HS-5 (cell line): Measurements from ENCODE around the gene RGS19.
"Not testable (repeated sequence)": the region's sequence is repeated elsewhere in the genome, so short reads cannot be mapped to it uniquely, and the experiment has no call there.

Experiments
- DNase-seq: peaks from one replicate; pipeline ENCODE4 v3.0.0-alpha.2; 2012; ENCODE audit warnings: low read depth

RGS19 gene

DNA sequence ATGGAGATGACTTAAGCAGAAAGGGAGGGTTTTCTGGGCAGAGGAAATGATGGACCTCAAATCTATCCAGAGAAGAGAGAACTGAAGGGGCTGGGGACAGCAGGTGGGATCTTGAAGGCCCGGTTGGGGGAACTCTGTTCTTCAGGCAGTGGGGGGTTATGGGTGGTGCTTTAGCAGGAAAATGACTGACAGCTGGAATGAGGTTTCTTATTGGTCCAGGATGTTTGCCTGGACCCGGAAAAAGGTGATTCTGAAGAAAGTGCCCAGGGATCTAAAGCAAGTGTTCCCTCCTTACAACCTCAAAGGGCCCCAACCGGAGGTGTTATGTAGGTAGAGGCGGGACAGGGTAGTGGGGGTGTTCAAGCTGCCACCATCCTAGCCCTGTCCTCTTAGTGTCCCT lies 16.1 kb upstream of the RGS19 start:
- DNase-seq: no peak

- no peak for DNase-seq
Measured at GRCh38 chr20:64093013-64093503, 13.7 kb upstream of the RGS19 start.

DNA sequence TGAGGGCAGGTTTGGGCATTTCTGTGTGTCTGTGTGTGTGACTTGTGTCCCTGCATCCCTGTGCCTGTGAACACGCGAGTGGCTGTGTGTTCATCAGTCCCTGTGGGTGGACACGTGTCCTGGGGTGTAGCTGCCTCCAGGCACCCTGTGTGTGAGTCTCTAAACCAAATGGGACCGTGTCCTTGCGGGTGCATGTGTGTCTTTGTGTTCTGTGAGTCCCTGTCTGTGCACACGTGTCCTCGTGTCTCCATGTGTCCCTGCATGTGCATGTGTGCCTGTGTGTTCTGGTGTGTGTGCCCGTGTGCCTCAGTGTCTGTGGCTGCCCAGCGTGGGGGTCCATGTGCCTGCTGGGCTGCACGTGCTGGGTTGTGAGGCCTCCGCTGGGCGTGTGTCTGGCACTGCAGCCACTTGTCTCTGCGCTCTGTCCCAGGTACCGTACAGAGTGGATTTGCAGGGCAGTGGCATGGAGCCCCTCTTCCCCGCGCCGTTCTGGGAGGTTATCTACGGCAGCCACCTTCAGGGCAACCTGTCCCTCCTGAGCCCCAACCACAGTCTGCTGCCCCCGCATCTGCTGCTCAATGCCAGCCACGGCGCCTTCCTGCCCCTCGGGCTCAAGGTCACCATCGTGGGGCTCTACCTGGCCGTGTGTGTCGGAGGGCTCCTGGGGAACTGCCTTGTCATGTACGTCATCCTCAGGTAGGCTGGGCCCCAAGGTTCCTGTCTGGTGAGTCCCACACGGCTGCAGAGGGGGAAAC lies 13.1 kb upstream of the RGS19 start:
- no peak for DNase-seq

- DNase-seq: no peak
Measured at GRCh38 chr20:64091770-64092169, 12.5 kb upstream of the RGS19 start.

GRCh38 chr20:64091340-64091739 lies 12.0 kb upstream of the RGS19 start:
- DNase-seq: no peak

DNA sequence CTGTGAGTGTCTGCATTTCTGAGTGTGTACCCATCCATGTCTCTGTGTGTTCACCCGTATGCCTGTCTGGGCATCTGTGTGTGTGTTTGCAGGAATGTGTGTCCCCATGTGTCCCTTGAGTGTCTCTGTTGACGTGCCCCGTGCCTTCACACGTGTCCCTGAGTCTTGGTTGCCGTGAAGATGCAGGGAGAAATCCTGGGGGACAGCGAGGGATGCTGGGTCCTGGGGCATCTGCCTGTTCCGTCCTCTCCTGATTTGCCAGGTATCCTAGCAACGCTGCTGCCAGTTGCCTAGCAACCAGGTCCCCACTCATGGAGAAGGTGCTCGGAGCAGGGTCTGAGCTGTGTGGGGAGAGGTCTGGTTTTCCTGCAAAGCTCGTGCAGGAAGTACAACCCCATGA lies 10.8 kb upstream of the RGS19 start:
- DNase-seq: no peak

- not testable (repeated sequence) for DNase-seq
Measured at GRCh38 chr20:64088586-64088985, 9.3 kb upstream of the RGS19 start.

GRCh38 chr20:64087226-64087825 lies 8.0 kb upstream of the RGS19 start:
- not testable (repeated sequence) for DNase-seq

DNA sequence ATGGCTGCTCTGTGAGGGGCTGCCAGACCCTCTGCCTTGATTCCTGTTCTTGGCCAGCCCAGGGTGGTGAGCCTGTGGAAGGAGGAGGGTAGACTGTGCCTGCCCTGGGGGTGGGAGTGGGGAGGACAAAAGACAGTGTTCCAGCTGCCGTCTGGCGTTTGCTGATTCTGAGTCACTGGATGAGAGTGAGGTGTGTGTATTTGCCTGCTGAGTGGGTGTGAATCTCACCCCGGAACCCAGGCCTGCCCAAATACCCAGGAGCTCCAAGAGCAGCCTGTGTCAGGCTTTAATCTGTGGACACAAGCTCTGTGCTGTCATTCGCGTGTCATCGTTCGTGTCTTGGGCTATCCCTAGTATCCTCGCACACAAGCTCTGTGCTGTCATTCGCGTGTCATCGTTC lies 7.5 kb upstream of the RGS19 start:
- no peak for DNase-seq

DNA sequence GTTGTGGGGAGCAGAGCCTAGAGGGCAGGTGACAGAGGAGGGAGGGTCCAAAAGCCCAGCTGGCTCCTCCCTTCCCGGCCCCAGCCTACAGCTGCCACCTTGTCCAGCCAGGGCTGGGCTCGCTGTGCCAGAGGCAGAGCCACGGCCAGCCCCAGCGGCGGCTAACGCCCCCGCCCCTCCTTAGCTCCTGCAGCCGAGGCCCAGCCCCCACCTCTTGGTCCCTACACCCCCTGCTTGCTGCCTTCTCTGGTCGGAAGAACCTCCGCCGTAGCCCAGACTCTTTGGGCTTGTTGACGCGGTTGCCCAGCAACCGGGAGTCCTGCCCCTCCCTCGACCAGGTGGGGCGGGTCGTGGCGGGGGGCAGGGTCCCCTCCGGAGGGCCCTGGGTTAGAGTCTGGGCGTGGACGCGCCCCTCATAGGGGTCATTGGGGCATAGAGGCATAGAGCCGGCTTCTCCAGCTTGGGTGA lies 5.4 kb upstream of the RGS19 start:
- no peak for DNase-seq

GRCh38 chr20:64083804-64084684 lies 4.7 kb upstream of the RGS19 start, which contains the start of gene LKAAEAR1:
Gene LKAAEAR1 (minus strand): TSS chr20:64084398. CDS start chr20:64084219, 179 bp downstream.
- DNase-seq: no peak

- DNase-seq: no peak
Measured at GRCh38 chr20:64083378-64083803, 4.1 kb upstream of the RGS19 start.

DNA sequence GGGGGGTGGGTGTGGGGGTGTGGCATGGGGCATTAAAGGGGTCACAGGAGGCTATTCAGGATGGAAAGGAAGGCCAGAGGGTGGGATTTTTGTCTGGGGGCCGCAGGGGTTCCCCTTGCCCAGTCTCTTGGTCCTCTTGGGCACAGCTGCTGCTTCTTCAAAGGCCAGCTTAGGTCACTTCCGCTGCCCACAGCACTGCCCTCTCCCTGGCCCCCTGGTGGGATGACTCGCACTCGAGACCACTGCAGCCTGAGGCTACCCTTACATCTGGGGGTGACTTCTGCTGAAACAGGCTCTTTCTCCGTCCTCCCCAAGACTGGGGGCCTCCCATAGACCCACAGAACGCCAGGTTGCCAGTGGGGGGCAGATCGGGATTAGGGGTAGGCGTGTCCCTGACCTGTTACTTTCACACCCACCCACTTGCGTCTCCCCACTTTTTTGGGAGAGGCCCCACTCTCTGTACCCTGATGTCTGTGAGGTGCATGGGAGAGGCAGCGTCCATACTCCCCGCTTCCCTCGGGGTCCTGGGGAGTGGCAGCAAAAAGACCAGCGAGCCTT lies 3.6 kb upstream of the RGS19 start:
- no peak for DNase-seq

DNA sequence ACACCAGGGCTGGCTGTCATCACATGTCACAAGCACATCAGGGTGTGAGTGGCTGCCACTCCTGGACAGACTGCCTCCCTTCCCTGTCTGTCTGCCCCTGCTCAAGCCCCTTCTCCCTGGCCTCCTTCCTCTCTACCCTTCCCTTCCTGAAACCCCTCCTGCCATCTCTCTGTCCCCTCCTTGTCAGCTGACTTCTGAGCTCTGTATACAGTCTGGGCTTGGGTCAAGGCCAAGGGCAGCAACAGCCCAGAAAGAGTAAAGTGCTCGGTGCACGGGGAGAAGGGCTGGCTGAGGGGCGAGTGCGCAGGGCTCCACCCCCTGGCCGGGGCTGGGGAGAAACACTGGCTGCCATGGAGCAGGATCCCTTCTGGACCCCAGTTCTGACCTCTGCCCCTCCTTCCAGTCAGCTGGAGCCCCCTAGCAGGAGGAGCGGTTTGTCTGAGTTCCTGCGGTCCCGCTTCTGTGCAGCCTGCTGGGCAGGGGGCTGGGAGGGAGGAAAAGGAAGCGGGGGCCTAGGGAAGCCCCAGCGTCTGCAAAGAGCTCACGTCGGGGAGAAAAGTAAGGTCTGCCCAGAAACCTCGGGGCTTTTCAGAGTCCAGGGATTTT lies 2.9 kb upstream of the RGS19 start:
- no peak for DNase-seq

DNA sequence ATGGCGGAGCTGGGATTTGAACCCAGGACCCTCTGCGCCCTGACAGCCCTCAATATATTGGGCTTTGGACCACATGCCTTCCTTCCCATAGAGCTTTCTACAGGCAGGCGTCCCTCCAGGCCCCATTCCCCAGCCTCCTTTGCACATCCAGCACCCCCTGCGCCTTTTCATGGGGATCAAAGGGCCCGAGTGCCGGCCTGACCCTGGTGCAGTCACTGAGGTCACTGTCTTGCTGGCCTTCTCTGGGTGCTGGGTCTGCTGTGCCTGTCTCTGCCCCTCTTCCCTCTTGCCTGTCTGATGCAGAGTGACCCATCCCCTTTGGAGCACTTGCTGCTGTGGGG lies 2.3 kb upstream of the RGS19 start:
- no peak for DNase-seq

DNA sequence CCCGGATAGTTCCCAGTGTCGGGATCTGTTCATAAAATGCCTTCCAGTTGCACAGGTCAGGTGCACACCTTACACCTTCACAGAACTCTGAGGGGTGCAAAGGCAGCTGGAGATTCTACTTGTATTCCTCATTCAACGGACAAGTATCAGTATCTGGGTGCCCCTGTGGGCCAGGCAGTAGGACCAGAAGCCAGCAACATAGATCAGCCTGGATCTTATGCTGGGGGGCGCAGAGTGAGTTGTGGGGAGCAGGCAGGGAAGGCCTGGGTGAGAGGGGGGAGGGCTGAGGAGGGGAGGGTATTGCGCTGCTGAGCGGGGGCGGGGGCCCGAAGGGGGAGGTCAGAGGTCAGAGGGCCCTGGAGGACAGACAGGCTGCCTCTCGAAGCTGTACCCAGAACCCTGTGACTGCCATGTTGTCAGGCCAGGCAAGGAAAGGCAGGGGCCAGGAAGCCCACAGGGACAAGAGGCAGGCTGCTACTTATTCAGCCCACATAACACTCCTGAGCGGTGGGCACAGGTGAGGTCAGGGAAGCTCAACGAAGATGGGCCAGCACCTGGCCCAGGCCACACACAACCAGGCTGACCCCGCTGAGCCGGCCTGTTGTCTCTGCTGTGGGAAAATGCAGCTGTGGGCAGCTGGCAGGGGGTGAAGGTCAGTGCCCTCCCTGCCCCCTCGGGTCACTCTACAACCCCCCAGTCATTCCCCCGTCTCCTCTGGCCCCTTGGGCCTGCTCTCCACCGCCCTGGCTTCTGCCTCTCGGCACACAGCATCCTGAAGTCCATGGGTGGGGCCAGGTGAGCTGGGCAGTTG lies 1.7 kb upstream of the RGS19 start:
- DNase-seq: no peak

- DNase-seq: no peak
Measured at GRCh38 chr20:64080013-64080812, 895 bp upstream of the RGS19 start, which contains the start of gene OPRL1. Gene OPRL1 (plus strand): TSS chr20:64080082. CDS start chr20:64092721, 12,639 bp downstream.

DNA sequence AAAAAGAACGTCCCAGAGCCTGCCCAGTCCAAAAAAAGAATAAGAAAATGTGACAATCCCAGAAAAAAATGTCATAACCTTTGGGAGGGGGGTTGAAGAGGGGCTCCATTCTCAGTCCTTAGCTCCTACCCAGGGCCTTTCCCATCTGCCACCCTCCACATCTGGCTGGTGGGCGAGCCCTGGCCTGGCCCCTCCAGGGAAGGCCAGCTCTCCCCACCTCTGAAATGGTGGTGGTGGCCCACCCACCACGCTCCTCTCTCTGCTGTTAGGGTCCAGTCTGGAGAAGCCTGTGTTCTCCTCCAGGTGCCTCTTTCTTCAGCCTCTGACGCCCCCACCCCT lies 415 bp downstream of the RGS19 start:
- no peak for DNase-seq

GRCh38 chr20:64077876-64078551 lies 1.3 kb downstream of the RGS19 start:
- no peak for DNase-seq

GRCh38 chr20:64077541-64077875 lies 1.8 kb downstream of the RGS19 start:
- no peak for DNase-seq
